ENCODE measurements around the gene ATP1A4.

ATP1A4 gene

GRCh38 chr1:160232911-160233310 lies 81.5 kb downstream of the ATP1A4 start (continued):
- TF ChIP-seq KLF10 (tag by site-specific recombination; IDR thresholded peaks at IDR 0.05) (no peak), ZNF350 (tag by site-specific recombination; IDR thresholded peaks at IDR 0.05) (no peak), ZNF521 (tag by site-specific recombination; IDR thresholded peaks at IDR 0.05) (no peak), PATZ1 (tag by site-specific recombination; IDR thresholded peaks at IDR 0.05) (no peak)
